Smooth muscle cell of the brain vasculature (primary cell): ENCODE results near the gene GMDS.

Experiments
- DNase-seq: peaks from one replicate; pipeline ENCODE4 v3.0.0-alpha.2; 2012; ENCODE audit warnings: low read depth, low spot score

The GMDS gene

DNA sequence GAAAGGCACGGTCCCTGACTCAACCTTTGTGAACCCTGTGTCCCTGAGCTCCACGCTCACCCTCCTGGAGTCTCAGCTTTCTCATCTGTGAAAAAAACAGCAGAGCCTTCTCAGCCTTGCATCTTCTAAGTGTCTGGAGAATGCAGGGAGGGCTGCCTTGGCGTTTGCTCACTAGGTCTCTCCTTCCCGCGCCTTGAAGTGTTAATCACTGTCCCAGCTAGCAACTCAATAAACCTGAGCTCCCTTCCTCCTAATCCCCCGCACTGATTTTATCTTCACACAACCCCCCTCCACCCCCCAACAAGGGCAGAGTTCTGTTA lies 670.6 kb downstream of the GMDS start:
- no peak for DNase-seq

DNA sequence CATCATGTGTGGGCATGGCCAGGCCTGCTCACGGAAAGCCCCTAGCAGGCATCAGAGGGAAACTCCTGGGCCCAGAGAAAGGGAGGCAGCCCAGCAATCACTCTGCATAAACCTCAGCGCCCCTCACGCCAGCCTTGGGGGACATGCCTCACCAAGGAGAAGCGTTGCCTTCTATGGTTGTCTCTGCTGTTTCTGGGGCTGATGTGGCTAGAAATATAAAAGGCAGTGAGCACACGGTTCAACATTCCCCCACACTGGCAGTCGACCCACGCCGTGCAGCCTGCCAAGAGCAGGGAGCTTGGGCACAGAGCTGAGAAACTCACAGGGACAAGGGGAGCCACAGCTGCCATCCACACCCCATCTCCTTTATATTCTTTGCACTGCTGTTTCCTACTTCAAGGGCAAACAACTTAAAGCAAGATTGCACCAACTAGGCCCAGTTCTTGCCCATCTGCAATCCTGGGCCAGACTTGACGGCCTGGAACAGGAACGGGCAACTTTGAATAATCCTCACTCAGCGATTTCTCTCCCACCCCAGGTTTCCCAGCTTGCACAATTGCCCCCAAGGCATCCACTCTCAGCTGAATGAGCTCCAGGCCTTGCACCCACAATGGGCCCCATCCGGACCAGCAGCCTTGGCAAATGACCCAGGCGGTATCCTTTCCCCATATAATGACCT lies 671.2 kb downstream of the GMDS start:
- DNase-seq = no peak
